CD4-positive, alpha-beta T cell treated with Interleukin-17A for 1 hour (primary cell): ENCODE data around the gene AUP1.

Experiments used
- DNase-seq: peaks from one replicate; pipeline ENCODE4 v3.0.0-alpha.2; 2020

Gene AUP1

DNA sequence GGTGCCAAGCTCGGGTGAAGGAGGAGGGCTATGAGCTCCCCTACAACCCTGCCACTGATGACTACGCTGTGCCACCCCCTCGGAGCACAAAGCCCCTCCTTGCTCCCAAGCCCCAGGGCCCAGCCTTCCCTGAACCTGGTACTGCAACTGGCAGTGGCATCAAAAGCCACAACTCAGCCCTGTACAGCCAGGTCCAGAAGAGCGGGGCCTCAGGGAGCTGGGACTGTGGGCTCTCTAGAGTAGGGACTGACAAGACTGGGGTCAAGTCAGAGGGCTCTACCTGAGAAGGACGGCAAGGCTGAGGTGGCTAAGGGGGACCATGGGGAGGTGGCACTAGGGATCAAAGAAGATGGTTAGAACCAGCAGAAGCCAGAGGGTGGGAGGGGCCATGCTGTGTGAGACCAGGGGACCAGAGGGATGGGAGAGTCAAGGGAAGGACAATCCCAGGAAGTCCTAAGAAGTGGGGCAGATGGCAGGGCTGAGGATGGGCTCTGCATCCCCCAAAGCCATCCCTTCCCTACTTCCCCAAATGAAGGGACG, 27.4 kb upstream of the AUP1 start:
- no peak for DNase-seq

DNA sequence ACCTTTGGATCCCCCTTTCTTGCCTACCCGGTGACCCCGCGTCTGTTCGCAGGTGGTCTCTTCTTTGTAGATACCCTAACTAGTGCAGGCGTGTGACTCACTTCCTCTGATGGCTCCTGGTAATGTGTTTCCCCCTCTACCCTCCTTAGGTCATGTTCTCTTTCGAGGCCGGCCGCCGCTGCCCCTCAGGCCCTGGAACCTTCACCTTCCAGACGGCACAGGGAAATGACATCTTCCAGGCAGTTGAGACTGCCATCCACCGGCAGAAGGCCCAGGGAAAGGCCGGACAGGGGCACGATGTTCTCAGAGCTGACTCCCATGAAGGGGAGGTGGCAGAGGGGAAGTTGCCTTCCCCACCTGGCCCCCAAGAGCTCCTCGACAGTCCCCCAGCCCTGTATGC, 26.7 kb upstream of the AUP1 start:
- no peak for DNase-seq

- DNase-seq: no peak
Measured at GRCh38 chr2:74555610-74556103, 26.2 kb upstream of the AUP1 start.

DNA sequence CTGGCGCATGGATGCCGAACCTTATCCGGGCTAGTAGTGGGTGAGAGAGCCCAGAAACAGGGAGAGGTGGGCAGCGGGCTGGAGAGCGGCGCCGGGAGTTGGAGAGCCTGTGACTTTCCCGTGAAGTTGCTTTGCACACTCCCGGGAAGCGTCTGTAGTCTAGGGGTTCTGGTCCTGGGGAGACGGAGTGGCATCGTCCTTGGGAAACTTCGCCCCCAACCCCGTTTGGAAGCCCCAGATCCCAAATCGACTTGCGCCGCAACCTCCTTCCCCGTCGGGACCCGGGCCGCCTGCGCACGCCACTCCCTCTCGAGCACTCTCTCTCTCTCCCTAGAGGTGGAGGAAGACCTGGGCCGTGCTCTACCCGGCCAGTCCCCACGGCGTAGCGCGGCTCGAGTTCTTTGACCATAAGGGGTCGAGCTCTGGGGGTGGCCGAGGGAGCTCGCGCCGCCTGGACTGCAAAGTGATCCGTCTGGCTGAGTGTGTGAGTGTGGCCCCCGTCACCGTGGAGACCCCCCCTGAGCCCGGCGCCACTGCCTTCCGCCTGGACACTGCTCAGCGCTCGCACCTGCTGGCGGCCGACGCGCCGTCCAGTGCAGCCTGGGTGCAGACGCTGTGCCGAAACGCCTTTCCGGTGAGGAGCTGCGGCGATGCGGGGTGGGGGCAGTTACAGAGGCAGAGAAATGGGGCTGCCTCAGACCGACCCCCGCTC, 25.5 kb upstream of the AUP1 start:
- peak; percentile 54 for DNase-seq

DNA sequence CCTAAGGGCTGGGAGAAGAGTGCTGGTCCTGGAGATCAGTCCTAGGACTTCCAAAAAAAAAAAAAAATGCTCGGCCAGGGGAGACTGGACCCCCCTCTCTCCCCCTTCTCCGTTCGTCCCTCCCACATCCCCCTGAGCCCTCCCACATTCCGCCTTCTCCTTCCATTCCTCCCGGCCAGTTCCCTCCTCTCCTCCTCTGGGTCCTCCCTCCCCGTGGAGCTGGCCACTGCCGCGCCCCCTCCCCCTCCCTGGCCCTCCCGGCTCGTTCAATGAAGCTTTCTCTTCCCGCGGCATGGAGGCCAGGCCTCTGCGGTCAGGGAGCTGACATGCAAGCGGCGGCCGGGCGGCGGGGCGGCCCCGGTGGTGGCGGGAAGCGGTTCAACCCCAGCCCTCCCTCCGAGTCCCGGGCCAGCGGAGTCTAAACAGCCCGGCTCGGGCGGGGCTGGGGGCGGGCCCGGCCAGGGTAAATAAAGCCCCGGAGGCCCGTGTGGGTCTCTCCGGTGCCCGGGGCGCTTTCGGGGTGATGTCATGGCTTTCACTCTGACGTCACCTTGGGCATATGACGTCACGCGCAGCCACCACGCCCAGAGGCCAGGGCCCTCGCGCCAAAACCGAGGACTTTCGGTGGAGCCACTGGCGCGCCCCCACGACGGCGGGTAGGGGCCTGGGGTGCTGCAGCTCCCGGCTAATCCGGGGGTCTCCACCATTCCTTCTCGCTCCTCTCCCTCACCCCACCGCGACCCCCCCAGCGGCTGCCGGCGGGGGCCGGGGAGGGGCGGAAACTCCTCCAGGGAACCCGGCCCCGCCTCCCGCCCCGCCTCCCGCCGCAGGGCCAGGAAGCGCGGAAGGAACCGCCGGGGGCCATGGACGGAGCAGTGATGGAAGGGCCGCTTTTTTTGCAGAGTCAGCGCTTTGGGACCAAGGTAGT, 24.6 kb upstream of the AUP1 start, which contains the start of the genes DOK1 and LOXL3:
Gene DOK1 (plus strand): TSS at position 829 of the 928 bp plus-strand sequence. CDS start 35 bp downstream, at position 864.
Gene LOXL3 (minus strand): TSS at position 51 of the 928 bp plus-strand sequence. CDS start 1,308 bp downstream, outside the sequence.
- DNase-seq: peak; percentile 88

GRCh38 chr2:74552914-74553811, 23.7 kb upstream of the AUP1 start:
- DNase-seq: no peak

- DNase-seq: no peak
Measured at GRCh38 chr2:74551942-74552913, 22.7 kb upstream of the AUP1 start.

- DNase-seq: no peak
Measured at GRCh38 chr2:74551530-74551929, 22.0 kb upstream of the AUP1 start.

DNA sequence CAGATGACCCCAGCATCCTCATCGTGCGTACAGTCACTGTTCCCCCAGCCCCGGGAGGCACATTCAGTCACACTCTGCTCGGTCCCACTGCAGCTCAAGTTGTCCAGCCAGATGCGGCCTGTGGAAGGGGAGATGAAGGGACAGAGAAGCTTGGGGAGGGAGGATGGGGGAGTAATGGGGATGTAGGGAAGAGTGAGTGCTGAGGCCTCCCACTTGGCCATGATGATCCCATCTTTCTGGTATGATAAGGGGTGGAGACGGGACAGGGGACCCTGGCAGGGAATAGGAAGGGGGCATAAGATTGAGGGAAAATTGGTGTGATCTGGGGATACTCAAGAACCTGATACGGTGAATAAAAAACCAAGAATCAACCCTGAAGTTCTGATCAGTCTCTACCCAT, 20.7 kb upstream of the AUP1 start:
- DNase-seq: no peak

- no peak for DNase-seq
Measured at GRCh38 chr2:74548900-74549826, 19.7 kb upstream of the AUP1 start.

- no peak for DNase-seq
Measured at GRCh38 chr2:74548285-74548899, 18.9 kb upstream of the AUP1 start.

GRCh38 chr2:74546004-74546403, 16.5 kb upstream of the AUP1 start:
- no peak for DNase-seq

GRCh38 chr2:74544634-74545033, 15.1 kb upstream of the AUP1 start:
- peak; percentile 30 for DNase-seq

- DNase-seq: no peak
Measured at GRCh38 chr2:74542978-74543377, 13.5 kb upstream of the AUP1 start.

GRCh38 chr2:74540291-74540690, 10.8 kb upstream of the AUP1 start:
- DNase-seq: no peak

- DNase-seq: no peak
Measured at GRCh38 chr2:74538881-74539339, 9.4 kb upstream of the AUP1 start.

GRCh38 chr2:74537140-74537539, 7.6 kb upstream of the AUP1 start:
- DNase-seq: no peak

GRCh38 chr2:74536166-74536950, 6.9 kb upstream of the AUP1 start:
- no peak for DNase-seq
